Germinal center (tissue), 1 donor: ENCODE data around the gene HTRA2.
A peak's percentile ranks its signal among the peaks of the same experiment; 100 is the strongest.

Source experiments
- DNase-seq: peaks from one replicate; pipeline ENCODE4 v3.0.0; 2012; ENCODE audit warnings: mixed read lengths, low spot score

The HTRA2 gene

DNA sequence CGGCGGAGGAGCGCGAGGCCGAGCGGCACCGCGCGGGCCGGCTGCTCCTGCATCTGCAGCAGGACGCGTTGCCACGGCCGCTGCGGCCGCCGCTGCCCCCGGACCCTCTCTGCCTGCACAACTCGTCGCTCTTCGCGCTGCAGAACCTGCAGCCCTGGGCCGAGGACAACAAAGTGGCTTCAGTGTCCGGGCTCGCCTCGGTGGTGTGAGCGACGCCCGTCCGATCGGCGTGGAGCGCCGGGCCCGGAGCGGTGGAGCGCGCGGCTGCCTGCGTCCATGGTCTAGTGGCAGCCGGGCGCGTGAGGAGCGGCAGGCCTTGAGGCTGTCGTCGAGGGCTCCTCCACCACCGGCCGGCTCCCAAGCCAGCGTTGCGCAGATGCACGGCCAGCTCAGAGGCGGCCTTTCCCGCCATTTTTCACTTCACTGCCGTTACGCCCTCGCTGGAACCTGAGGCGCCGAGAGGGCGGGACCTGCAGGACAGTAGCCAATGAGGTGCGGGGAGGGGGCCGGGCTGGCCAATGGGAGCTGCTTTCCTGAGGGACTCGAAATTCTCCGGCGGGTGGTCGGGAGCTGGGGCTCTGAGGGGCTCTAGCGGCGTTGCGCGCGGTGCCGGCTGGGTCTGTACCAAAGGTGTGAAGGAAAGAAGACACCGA, 13.6 kb upstream of the HTRA2 start:
- DNase-seq, result peak; percentile 98

GRCh38 chr2:74516650-74517049, 13.1 kb upstream of the HTRA2 start:
- DNase-seq, result no peak

DNA sequence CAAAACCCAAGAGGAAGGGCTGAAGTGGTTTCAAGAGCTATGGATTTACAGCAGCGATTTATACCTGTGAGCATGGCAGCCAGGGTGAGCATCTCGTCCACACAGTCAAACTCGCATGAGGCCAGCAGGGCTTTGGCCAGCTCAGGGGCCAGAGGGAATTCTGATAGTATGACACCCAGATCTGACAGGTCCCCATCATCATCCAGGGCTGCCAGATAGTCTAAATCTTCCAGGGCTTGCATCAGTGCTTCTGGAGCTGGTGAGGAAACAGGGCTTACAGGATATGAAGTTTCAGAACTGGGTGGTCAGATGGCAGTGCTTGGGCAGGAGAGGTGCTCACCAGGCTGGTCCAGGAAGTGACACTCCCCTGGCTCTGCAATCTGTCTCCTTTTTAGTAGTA, 7.2 kb upstream of the HTRA2 start:
- DNase-seq, result no peak

- DNase-seq, result no peak
Measured at GRCh38 chr2:74524005-74524404, 5.7 kb upstream of the HTRA2 start.

DNA sequence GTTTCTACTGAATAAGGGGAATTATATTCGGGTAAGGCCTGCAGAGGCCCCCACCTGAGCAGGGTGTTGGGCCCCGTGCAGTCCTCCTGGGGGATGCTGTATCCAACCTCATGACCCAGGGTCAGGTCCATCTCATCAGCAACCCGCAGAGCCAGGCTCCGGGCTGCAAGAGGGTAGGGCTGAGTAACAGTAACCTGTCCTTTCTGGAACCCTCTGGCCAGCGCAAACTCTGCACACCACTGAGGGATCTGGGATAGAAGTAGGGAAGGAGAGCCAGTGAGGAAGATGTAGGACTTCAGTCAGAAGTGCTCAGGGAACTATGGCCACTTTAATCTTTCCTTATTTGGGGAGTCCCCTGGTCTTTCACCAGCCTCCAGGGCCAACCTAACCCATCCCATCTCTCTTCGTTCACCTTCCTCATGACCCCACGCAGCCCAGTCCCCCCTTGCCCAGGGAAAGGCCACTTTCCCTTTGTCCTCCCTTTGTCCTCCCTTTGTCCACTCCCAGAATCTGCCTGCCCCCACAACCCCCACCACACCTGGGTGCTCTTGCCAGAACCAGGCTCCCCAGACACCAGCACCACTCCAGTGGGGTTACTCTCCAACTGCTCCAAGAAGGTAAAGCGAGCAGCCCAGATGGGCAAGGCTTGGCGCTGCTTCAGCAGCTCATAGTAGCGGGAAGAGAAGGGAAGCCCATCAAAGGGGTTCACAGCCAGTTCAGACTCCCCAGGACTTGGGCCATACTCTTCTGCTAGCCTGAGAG, 4.6 kb upstream of the HTRA2 start:
- DNase-seq, result no peak

- peak; percentile 85 for DNase-seq
Measured at GRCh38 chr2:74525717-74526648, 3.8 kb upstream of the HTRA2 start, which contains the start of gene DQX1. Gene DQX1, minus strand, starts transcription at chr2:74526231. Its CDS starts 502 bp downstream, at chr2:74525729.

- no peak for DNase-seq
Measured at GRCh38 chr2:74526649-74527230, 3.0 kb upstream of the HTRA2 start.

DNA sequence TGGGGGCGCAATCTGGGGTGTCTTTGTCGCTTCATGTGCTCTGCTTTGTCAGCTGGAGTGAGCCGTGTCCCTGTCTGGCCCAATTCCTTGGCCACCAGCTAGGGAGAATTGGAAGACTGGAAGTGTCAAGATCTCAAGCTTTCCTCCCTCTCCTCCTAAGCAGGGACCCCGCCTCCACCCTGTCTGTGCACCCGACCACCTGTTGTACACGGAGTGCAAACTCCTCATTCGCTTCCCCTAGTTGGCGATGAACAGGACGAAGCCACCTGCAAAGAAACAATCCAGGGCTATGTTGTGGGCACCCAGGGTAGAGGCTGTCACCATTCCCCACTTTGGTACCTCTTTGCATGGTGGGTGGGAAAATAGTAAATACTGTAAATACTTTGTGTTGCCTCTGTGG, 2.0 kb upstream of the HTRA2 start:
- no peak for DNase-seq

- DNase-seq, result peak; percentile 32
Measured at GRCh38 chr2:74528600-74529356, 955 bp upstream of the HTRA2 start.

DNA sequence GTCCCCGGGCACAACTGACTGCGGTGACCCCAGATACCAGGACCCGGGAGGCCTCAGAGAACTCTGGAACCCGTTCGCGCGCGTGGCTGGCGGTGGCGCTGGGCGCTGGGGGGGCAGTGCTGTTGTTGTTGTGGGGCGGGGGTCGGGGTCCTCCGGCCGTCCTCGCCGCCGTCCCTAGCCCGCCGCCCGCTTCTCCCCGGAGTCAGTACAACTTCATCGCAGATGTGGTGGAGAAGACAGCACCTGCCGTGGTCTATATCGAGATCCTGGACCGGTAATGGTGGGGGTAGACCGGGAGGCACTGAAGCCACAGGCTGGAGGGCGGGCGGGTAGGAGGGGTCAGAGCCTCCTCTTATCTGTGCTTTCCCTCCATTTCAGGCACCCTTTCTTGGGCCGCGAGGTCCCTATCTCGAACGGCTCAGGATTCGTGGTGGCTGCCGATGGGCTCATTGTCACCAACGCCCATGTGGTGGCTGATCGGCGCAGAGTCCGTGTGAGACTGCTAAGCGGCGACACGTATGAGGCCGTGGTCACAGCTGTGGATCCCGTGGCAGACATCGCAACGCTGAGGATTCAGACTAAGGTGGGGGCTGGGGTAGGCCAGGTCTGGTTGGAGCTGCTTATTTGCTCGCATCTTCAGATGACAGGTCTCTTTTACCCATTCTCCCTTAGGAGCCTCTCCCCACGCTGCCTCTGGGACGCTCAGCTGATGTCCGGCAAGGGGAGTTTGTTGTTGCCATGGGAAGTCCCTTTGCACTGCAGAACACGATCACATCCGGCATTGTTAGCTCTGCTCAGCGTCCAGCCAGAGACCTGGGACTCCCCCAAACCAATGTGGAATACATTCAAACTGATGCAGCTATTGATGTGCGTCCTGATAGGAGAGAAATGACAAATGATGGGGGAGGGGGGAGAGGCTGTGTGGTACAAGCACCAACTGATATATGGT, 780 bp downstream of the HTRA2 start:
- peak; percentile 64 for DNase-seq

- no peak for DNase-seq
Measured at GRCh38 chr2:74531666-74532065, 1.9 kb downstream of the HTRA2 start.

DNA sequence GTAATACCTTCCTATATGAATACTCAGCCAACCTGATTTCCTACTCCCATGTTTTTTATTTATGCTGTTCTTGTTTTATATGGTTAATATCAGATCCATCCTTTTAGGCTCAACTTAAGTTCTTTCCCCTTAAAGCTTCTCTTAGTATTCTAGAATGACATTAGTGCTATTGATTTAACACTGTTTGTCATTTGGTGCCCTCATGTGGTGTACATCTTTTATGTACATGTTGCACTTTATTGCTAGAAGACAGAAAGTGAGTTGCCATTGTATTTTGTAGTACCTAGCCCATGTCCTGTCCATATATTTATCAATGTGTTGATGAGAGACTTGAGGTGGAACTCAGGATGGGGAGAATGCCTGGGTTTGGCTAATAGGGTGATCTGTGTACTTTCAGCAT, 2.5 kb downstream of the HTRA2 start:
- DNase-seq, result peak; percentile 49

DNA sequence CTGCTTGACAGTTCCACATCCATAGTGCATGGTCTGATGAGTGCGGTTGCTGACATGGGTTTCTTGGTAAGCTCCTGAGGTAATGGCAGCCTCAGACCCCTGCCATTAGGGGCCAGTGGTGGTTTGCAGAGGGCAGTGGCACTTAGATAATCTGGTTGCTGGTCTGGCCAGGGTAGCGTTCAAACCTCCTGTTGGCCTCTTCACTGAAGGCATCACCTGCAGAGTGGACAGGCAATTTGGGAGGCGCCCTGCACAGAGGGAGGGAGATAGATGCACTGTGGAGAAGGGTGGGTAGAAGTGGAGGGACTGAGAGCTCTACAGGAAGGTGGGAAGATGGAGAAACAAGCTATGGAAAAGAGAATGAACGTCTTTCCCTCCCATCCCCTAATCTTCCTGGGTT, 3.7 kb downstream of the HTRA2 start:
- DNase-seq, result no peak

- no peak for DNase-seq
Measured at GRCh38 chr2:74534411-74534810, 4.7 kb downstream of the HTRA2 start.

DNA sequence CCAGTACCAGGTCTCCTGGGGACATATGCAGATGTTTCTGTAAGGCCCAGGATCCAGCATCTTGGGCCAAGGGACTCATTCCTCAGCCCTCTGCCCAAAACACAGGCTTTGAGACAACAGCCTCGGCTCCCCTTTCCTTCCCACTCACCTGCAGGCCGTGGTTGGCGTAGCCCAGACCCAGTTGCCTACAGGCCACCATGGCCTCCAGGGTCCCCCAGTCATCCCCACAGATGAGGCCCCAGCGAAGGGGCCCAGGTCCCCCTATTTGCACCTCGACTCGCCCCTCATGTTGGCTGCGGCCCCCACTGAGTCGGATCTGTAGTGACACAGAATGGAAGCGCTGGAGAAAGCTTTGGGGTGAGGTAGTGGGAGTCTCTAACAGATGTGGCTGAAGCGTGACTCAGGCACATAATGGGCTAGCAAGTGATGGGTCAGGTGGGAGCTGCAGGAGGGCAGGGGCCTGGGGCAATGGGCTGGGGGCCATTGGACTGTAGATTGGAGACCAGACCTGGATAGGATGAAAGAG, 5.8 kb downstream of the HTRA2 start:
- DNase-seq, result no peak

DNA sequence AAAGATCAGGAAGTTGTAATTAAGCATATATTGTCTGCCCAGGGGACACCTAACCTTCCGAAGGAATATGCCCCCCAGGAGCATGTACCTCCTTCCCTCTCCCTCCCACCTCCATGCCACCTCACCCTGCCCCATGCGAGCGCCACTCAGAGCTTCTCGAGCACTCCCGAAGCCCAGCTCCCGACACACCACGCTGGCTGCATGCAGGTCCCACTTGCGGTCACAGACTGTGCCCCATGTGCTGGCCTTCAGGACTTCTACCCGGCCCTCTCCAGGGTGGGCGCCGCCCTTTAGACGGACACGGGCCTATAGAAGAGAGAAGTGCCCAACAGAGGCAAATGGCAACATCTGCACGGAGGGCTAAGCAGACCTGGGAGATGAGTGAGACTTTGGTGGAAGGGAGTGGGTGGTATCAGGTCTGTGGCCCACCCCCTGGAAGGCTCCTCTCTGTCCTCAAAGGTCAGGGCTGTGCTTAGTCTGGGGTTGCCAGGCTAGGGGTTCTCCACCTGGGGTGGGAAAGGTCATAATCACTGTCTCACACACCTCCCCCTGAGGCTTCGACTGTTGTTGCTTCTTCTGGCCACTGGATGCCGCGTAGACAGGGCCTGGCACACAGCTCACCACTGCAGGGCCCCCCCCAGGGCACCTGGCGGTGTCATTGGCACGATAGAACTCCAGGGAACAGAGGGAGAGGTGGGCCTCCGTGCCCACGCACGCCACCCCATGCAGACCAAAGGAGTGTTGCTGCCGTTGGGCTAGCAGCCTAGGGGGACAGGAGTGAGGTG, 6.6 kb downstream of the HTRA2 start:
- DNase-seq, result no peak

DNA sequence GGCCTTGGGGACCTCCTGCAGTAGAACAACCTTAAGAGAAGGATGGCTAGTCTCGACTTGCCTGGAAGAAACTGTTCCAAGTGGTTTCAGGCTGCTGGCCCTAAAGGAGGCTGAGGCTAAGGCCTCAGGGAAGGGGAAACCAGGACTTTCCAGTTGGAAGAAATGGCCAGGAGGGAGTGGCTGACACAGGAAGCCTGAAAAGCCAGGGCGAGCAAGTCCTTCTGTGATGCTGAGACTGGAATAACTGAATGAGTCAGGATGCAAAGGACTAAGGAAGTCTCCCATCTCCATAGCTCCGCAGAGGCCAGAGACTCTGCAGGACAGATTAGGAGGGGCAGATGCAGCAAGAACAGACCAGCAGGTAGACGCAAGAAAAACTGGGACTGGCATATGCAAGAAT, 7.4 kb downstream of the HTRA2 start:
- DNase-seq, result no peak

DNA sequence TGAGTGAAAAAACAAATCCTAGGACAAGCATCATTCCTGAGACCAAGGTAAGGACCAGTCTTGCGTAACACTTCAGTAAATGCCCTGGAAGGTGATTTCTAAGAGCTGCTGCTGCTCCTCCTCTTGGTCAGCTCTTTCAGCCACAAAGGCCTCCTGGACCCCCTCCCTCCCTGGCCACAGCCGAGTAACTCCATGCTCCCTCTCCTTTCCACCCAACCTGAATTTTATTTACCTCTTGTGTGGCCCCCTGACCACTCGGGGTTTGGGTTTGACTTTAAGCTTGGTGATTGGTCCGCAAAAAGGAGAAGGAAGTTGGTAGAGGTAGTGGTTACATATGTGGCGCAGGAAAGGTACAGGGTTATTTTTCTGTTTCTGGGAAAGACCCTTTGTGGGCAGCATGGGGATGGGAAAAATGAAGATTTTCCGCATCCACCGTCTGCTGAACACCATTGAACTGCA, 9.2 kb downstream of the HTRA2 start:
- DNase-seq, result peak; percentile 29

DNA sequence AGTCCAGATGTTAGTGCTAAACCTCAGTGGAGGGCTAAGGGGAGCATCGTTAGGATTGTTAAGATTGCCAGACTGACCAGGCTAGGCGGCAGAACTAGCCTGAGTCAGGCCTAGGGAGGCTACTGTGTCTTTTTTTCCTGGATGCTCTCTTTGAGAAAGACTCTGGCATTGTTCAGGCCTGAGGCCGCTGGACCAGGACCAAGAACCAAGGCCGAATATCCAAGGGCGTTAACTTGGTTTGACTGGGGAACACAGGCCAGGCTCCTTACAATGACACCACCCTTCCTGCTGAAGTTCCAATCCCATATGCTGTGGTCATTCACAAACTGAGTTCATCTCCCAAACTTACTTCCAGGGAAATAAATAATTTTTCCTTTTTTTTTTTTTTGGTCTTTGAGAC, 10.6 kb downstream of the HTRA2 start:
- no peak for DNase-seq
